ENCODE results near the gene ABHD12B.

The ABHD12B gene

DNA sequence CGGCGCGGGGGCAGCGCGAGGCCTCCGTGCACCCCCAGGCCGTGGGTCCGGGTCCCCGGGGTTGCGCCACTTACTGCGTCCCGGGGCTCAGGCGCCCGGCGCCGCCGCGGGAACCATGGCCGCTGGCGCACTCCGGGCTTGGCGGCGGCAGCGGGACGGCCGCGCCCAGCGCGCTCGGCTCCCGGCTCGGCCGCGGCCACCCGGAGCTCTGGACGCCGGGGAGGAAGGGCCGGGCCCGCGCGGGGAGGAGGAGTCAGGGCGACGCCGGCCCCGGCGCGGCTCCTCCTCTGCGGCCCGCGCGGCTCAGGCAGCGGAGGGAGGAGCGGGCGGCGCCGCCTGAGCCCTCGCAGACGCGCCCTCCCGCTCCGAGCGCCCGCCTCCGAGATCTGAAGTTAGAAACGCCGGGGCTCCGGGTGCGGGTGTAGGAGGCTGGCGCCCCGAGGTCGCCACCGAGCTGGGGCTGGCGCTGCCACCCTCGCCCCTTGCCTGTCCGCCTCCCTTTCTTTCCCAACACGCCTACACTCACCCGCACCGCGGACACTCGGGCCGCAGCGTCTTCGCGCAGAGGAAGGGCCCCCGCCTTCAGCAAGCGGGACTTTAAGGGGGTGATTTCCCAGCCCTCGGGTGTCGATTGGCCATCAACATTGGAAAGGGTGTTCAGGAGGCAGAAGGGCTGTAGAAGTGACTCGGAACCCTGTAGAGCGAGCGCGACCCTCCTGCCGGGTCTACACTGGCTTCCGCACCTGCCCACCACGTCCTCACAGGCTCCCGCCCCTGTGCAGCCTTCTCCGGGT, 40.7 kb upstream of the ABHD12B start, which contains the start of gene NIN:
Gene NIN (minus strand): TSS at position 231 of the 794 bp plus-strand sequence. CDS start 9,106 bp downstream, outside the sequence.
- peak within 1 kb of the TSS; percentile 73 for H3K9ac ChIP-seq (ENCODE audit: low read depth, low read length)
- H3K9me3 ChIP-seq (ENCODE audit: insufficient read depth, low read depth, low read length) = no peaks in the 10 kb centered on the region
- H3K4me1 ChIP-seq (ENCODE audit: insufficient read depth, low read length) = peaks cover 15% of the 10 kb centered on the region; the same call in 1 of the 2 replicates
- H3K36me3 ChIP-seq (ENCODE audit: insufficient read depth, low read depth, low read length) = no peaks in the 10 kb centered on the region
- H3K4me3 ChIP-seq (ENCODE audit: low read length) = peak within 1 kb of the TSS; percentile 87
- peaks cover 84% of the 10 kb centered on the region for H3K27me3 ChIP-seq (ENCODE audit: insufficient read depth, low read length)
- H3K27ac ChIP-seq (ENCODE audit: low read length) = no peak within 1 kb of the TSS

GRCh38 chr14:50831726-50832168, 40.1 kb upstream of the ABHD12B start:
- Histone ChIP-seq H3K27me3 (ENCODE audit: insufficient read depth, low read length) (peaks cover 78% of the 10 kb centered on the region), H3K9me3 (ENCODE audit: insufficient read depth, low read depth, low read length) (no peaks in the 10 kb centered on the region), H3K36me3 (ENCODE audit: insufficient read depth, low read depth, low read length) (no peaks in the 10 kb centered on the region), H3K9ac (ENCODE audit: low read depth, low read length) (peak overlapping the region; percentile 63), H3K4me1 (ENCODE audit: insufficient read depth, low read length) (peaks cover 15% of the 10 kb centered on the region; the same call in 1 of the 2 replicates), H3K4me3 (ENCODE audit: low read length) (peak overlapping the region; percentile 80), H3K27ac (ENCODE audit: low read length) (no peak overlapping the region)

- peaks cover 64% of the 10 kb centered on the region for H3K27me3 ChIP-seq (ENCODE audit: insufficient read depth, low read length)
- peaks cover 15% of the 10 kb centered on the region; the same call in 1 of the 2 replicates for H3K4me1 ChIP-seq (ENCODE audit: insufficient read depth, low read length)
These were observed 38.8 kb upstream of the ABHD12B start for GRCh38 chr14:50832935-50833630.

DNA sequence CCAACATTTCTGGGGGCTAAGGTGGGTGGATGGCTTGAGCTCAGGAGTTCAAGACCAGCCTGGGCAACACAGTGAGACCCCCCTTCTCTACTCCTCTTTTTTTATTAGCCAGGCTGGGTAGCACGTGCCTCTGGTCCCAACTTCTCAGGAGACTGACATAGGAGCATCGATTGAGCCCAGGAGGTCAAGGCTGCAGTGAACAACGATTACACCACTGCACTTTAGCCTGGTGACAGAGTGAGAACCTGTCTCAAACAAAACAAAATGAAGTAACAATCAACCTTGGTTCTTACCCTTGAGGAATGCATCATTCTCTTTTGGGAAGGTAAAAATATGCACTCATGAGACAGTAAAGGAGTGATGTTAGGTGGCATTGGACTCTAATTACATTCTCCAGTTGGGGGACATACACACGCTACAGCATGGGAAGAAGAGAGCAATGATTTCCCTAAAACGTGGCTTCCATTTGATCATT, 37.0 kb upstream of the ABHD12B start:
- Histone ChIP-seq H3K36me3 (ENCODE audit: insufficient read depth, low read depth, low read length) (no peaks in the 10 kb centered on the region), H3K27ac (ENCODE audit: low read length) (no peak overlapping the region), H3K4me1 (ENCODE audit: insufficient read depth, low read length) (peaks cover 5% of the 10 kb centered on the region; the same call in 1 of the 2 replicates), H3K9me3 (ENCODE audit: insufficient read depth, low read depth, low read length) (no peaks in the 10 kb centered on the region), H3K4me3 (ENCODE audit: low read length) (no peak overlapping the region), H3K9ac (ENCODE audit: low read depth, low read length) (no peak overlapping the region), H3K27me3 (ENCODE audit: insufficient read depth, low read length) (peaks cover 55% of the 10 kb centered on the region)

More at GRCh38 chr14:50832935-50833630, 38.8 kb upstream of the ABHD12B start:
- Histone ChIP-seq H3K4me3 (ENCODE audit: low read length) (no peak overlapping the region), H3K9ac (ENCODE audit: low read depth, low read length) (no peak overlapping the region), H3K36me3 (ENCODE audit: insufficient read depth, low read depth, low read length) (no peaks in the 10 kb centered on the region), H3K9me3 (ENCODE audit: insufficient read depth, low read depth, low read length) (no peaks in the 10 kb centered on the region), H3K27ac (ENCODE audit: low read length) (no peak overlapping the region)

DNA sequence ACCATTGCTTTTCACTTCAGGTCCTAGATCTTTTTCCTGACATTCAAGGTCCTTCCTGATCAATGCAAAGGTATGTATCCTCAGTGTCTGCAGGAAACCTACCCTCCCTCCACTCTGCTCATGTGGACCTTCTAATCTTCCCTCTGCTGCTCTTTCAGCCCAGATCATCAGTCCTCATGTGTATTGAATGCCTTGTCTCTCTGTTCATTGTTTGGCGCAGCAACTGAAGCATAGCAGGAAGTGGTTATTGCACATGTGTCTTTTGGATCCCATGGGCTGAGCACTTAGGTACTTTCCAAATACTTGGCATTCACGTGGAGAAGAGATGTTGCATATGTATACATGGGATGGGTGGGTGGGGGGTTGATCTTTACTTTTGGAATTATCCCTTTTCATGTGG, 36.6 kb upstream of the ABHD12B start:
- H3K9me3 ChIP-seq (ENCODE audit: insufficient read depth, low read depth, low read length) = no peaks in the 10 kb centered on the region
- no peaks in the 10 kb centered on the region for H3K36me3 ChIP-seq (ENCODE audit: insufficient read depth, low read depth, low read length)
- peaks cover 51% of the 10 kb centered on the region for H3K27me3 ChIP-seq (ENCODE audit: insufficient read depth, low read length)
- H3K4me1 ChIP-seq (ENCODE audit: insufficient read depth, low read length) = peaks cover 5% of the 10 kb centered on the region; the same call in 1 of the 2 replicates
- H3K4me3 ChIP-seq (ENCODE audit: low read length) = no peak overlapping the region
- no peak overlapping the region for H3K27ac ChIP-seq (ENCODE audit: low read length)
- no peak overlapping the region for H3K9ac ChIP-seq (ENCODE audit: low read depth, low read length)

DNA sequence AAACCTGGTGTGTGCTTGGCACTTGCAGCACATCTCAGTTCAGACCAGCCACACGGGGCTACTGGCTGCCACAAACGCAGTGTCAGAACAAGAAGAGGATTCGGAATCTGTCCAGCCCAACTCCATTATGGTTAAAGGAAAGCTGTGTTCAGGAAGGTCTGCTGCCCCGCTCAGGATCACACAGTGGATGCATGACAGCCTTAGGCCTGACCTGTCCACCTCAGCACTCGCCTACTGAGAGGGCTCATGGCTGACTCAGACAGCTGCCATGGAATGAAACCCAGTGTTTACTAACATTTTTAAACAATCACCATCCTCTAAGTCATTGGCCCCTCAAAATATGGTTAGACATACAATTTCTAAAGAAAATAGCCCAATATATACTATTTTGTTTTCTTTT, 35.3 kb upstream of the ABHD12B start:
- peaks cover 54% of the 10 kb centered on the region for H3K27me3 ChIP-seq (ENCODE audit: insufficient read depth, low read length)
- H3K9ac ChIP-seq (ENCODE audit: low read depth, low read length) = no peak overlapping the region
- H3K27ac ChIP-seq (ENCODE audit: low read length) = no peak overlapping the region
- no peak overlapping the region for H3K4me3 ChIP-seq (ENCODE audit: low read length)
- H3K4me1 ChIP-seq (ENCODE audit: insufficient read depth, low read length) = peaks cover 5% of the 10 kb centered on the region; the same call in 1 of the 2 replicates
- H3K9me3 ChIP-seq (ENCODE audit: insufficient read depth, low read depth, low read length) = no peaks in the 10 kb centered on the region
- no peaks in the 10 kb centered on the region for H3K36me3 ChIP-seq (ENCODE audit: insufficient read depth, low read depth, low read length)

DNA sequence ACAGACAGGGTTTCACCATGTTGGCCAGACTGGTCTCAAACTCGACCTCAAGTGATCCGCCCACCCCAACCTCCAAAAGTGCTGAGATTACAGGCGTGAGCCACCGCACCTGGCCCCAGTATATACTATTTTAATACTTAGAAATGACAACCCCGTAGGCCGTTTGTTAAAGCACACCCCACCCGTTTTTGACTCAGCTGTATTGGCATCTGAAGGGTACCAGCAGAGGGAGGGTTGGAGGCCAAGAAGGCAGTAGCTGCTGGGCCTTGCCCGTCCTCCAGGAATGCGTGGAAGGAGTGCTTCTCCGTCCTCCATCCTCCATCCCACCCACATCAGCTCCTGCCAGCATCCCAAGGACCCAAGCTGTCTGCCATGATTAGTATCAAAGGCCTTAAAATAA, 34.6 kb upstream of the ABHD12B start:
- Histone ChIP-seq H3K27ac (ENCODE audit: low read length) (no peak overlapping the region), H3K4me3 (ENCODE audit: low read length) (no peak overlapping the region), H3K9me3 (ENCODE audit: insufficient read depth, low read depth, low read length) (no peaks in the 10 kb centered on the region), H3K4me1 (ENCODE audit: insufficient read depth, low read length) (no peaks in the 10 kb centered on the region), H3K36me3 (ENCODE audit: insufficient read depth, low read depth, low read length) (no peaks in the 10 kb centered on the region), H3K9ac (ENCODE audit: low read depth, low read length) (no peak overlapping the region), H3K27me3 (ENCODE audit: insufficient read depth, low read length) (peaks cover 46% of the 10 kb centered on the region)

DNA sequence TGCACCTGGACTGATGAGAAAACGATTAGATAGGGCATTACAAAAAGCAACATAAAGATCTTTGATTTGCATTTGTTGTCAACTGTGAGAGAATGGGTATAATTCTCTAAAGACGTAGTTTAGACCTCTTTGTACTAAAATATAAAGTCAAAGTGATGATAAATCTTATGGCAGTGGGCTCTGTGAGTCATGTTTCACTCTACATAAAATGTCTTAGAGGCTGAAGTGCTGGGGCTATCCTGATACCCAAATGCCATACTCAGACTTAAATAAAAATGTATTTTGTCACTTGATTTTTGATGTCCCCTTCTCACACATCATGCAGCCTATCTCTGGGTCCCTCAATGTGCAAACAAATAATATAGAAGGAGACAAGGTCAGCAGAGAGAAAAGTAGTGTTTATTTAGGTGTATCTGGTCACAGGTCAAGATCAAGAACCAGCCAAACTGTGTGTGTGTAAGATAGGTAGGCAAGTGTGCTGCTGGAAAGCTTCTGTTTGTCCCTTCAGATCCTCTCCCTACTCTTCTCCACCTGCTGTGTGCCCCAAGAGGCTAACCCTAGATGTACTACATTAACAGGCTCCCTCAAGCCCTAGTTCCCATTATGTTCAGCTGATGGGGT, 33.9 kb upstream of the ABHD12B start:
- Histone ChIP-seq H3K27ac (ENCODE audit: low read length) (no peak overlapping the region), H3K36me3 (ENCODE audit: insufficient read depth, low read depth, low read length) (no peaks in the 10 kb centered on the region), H3K4me3 (ENCODE audit: low read length) (no peak overlapping the region)

DNA sequence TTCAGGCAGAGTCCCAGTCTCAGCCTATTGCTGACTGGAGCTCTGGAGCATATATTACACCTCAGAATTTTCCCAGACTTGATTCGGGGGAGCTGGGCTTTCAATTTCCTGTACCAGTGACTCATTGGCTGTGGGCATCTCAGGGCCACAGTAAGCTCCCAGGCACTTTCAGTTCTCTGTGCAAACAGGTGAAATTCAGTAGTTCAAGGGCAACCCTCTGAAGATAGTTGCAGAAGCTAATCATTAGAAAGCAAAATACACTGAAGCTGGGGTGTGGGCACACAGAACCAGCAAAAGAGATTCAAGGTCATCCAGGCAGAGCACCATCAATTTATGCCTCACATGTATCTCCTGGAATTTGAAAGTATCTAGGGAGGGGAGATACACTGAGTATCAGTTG, 32.8 kb upstream of the ABHD12B start:
- H3K27me3 ChIP-seq (ENCODE audit: insufficient read depth, low read length) = peaks cover 29% of the 10 kb centered on the region
- no peak overlapping the region for H3K27ac ChIP-seq (ENCODE audit: low read length)
- H3K9ac ChIP-seq (ENCODE audit: low read depth, low read length) = no peak overlapping the region
- H3K4me1 ChIP-seq (ENCODE audit: insufficient read depth, low read length) = no peaks in the 10 kb centered on the region
- no peak overlapping the region for H3K4me3 ChIP-seq (ENCODE audit: low read length)
- H3K9me3 ChIP-seq (ENCODE audit: insufficient read depth, low read depth, low read length) = no peaks in the 10 kb centered on the region
- no peaks in the 10 kb centered on the region for H3K36me3 ChIP-seq (ENCODE audit: insufficient read depth, low read depth, low read length)

More for the DNA sequence above, 33.9 kb upstream of the ABHD12B start:
- H3K4me1 ChIP-seq (ENCODE audit: insufficient read depth, low read length) = no peaks in the 10 kb centered on the region
- H3K9ac ChIP-seq (ENCODE audit: low read depth, low read length) = no peak overlapping the region
- H3K9me3 ChIP-seq (ENCODE audit: insufficient read depth, low read depth, low read length) = no peaks in the 10 kb centered on the region
- peaks cover 40% of the 10 kb centered on the region for H3K27me3 ChIP-seq (ENCODE audit: insufficient read depth, low read length)

DNA sequence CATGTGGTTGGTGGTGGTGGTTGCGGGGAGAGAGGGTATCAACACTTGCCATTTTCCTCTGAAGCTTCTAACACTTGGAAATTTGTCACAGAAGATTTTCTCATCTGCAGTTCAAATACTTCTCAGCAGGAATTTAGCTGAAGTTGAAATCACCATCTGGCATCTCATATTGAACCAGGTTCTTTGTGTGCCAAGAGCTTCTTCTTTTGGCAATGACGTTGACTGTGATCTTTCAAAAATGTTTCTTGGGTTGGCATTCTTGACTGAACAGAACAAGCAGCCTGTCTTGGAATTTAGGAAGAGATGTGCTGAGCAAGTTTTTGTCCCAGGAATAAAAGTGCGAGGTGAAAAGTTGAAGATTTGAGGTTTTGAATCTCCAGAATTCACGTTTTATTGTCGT, 32.2 kb upstream of the ABHD12B start:
- H3K27ac ChIP-seq (ENCODE audit: low read length) = no peak overlapping the region
- no peak overlapping the region for H3K4me3 ChIP-seq (ENCODE audit: low read length)
- no peaks in the 10 kb centered on the region for H3K9me3 ChIP-seq (ENCODE audit: insufficient read depth, low read depth, low read length)
- no peak overlapping the region for H3K9ac ChIP-seq (ENCODE audit: low read depth, low read length)
- peaks cover 22% of the 10 kb centered on the region for H3K27me3 ChIP-seq (ENCODE audit: insufficient read depth, low read length)
- H3K36me3 ChIP-seq (ENCODE audit: insufficient read depth, low read depth, low read length) = no peaks in the 10 kb centered on the region
- H3K4me1 ChIP-seq (ENCODE audit: insufficient read depth, low read length) = no peaks in the 10 kb centered on the region

DNA sequence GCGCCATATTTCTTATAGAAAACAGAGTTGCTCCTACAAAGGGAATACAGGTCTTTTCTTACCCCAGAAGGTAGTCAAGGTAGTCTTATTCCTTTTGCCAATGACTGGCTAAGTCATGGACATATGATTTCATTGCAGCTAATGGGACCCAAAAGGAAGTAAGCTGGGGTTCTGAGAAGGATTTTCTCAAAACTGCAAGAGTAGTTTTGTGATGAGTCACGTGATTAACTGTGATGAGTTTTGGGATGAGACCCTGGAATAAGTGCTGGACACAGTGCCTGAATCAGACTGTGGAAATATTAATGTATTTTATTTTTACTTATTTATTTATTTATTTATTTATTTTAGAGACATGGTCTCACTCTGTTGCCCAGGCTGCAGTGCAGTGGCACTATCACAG, 27.5 kb upstream of the ABHD12B start:
- Histone ChIP-seq H3K9me3 (ENCODE audit: insufficient read depth, low read depth, low read length) (no peaks in the 10 kb centered on the region), H3K36me3 (ENCODE audit: insufficient read depth, low read depth, low read length) (no peaks in the 10 kb centered on the region), H3K27ac (ENCODE audit: low read length) (no peak overlapping the region), H3K27me3 (ENCODE audit: insufficient read depth, low read length) (0 out of 2 replicates have a peak, but pooled peaks cover 6% of the 10 kb centered on the region), H3K4me1 (ENCODE audit: insufficient read depth, low read length) (no peaks in the 10 kb centered on the region), H3K9ac (ENCODE audit: low read depth, low read length) (no peak overlapping the region), H3K4me3 (ENCODE audit: low read length) (no peak overlapping the region)

All from iPS-20b (cell line).